Endothelial cell of umbilical vein (primary cell): Measurements from ENCODE around the gene ARMC3.

Experiments
- CTCF ChIP-seq, 2 donors: IDR thresholded peaks; 1 replicate in 1 of 2; 2 replicates in 1 of 2; pipeline ENCODE4 v1.5.1; 2011; ENCODE audit warnings: low read length in 2 of 2, mild to moderate bottlenecking in 2 of 2, moderate library complexity in 2 of 2, control low read depth in 1 of 2, inconsistent platforms in 1 of 2, low read depth in 1 of 2; ENCODE audit not compliant: insufficient read depth in 1 of 2; ENCODE audit errors: extremely low read depth in 1 of 2
- EZH2 ChIP-seq: IDR thresholded peaks from 2 replicates; pipeline ENCODE4 v1.6.1; 2012; ENCODE audit warnings: borderline replicate concordance, low read depth, mild to moderate bottlenecking, moderate library complexity, low read length, inconsistent platforms; ENCODE audit not compliant: severe bottlenecking

- TF ChIP-seq EZH2, result no peak
- TF ChIP-seq CTCF (IDR thresholded peaks at IDR 0.05; ENCODE audit: extremely low read depth in 1 of 2, insufficient read depth in 1 of 2, low read depth in 1 of 2, low read length in 2 of 2), result no peak
Measured at GRCh38 chr10:23079700-23080099, 151.8 kb downstream of the ARMC3 start.
